HG02884 (cell line): ENCODE results near the gene SLC33A1.
A peak's percentile ranks its signal among the peaks of the same experiment; 100 is the strongest.
"Not testable (repeated sequence)": the region's sequence is repeated elsewhere in the genome, so short reads cannot be mapped to it uniquely, and the experiment has no call there.

ENCODE experiments used
- ATAC-seq: cut with Tn5 transposase; IDR thresholded peaks from one replicate; pipeline ENCODE4 v1.9.1; 2021; ENCODE audit warnings: mild to moderate bottlenecking, moderate library complexity; ENCODE audit not compliant: unreplicated experiment

The SLC33A1 gene

GRCh38 chr3:155862290-155862982, 8.2 kb upstream of the SLC33A1 start:
- ATAC-seq = not testable (repeated sequence)

- ATAC-seq = no peak
Measured at GRCh38 chr3:155861476-155862183, 7.4 kb upstream of the SLC33A1 start.

GRCh38 chr3:155860424-155860823, 6.2 kb upstream of the SLC33A1 start:
- ATAC-seq = not testable (repeated sequence)

- ATAC-seq = peak; percentile 53
Measured at GRCh38 chr3:155859859-155860258, 5.6 kb upstream of the SLC33A1 start.

- ATAC-seq = peak; percentile 3
Measured at GRCh38 chr3:155853214-155854140, 750 bp downstream of the SLC33A1 start.

GRCh38 chr3:155852341-155852740, 1.9 kb downstream of the SLC33A1 start:
- no peak for ATAC-seq

GRCh38 chr3:155849404-155849803, 4.8 kb downstream of the SLC33A1 start:
- not testable (repeated sequence) for ATAC-seq

GRCh38 chr3:155847993-155848392, 6.2 kb downstream of the SLC33A1 start:
- ATAC-seq = no peak

GRCh38 chr3:155846119-155846518, 8.1 kb downstream of the SLC33A1 start:
- ATAC-seq = no peak

GRCh38 chr3:155843569-155843968, 10.7 kb downstream of the SLC33A1 start:
- ATAC-seq = no peak

GRCh38 chr3:155835341-155836071, 18.7 kb downstream of the SLC33A1 start:
- no peak for ATAC-seq

GRCh38 chr3:155828490-155829098, 25.6 kb downstream of the SLC33A1 start:
- ATAC-seq = not testable (repeated sequence)

- ATAC-seq = no peak
Measured at GRCh38 chr3:155815030-155815545, 39.1 kb downstream of the SLC33A1 start.

- not testable (repeated sequence) for ATAC-seq
Measured at GRCh38 chr3:155813224-155813623, 41.0 kb downstream of the SLC33A1 start.

- no peak for ATAC-seq
Measured at GRCh38 chr3:155809181-155809580, 45.0 kb downstream of the SLC33A1 start.

GRCh38 chr3:155807823-155808222, 46.4 kb downstream of the SLC33A1 start:
- no peak for ATAC-seq

GRCh38 chr3:155805802-155806618, 48.2 kb downstream of the SLC33A1 start, which contains the start of gene C3orf33:
TSS of gene C3orf33 (minus strand) at chr3:155806278. CDS start at chr3:155806252, 26 bp downstream.
- ATAC-seq = peak; percentile 97

- ATAC-seq = peak; percentile 2
Measured at GRCh38 chr3:155805204-155805801, 48.9 kb downstream of the SLC33A1 start.

- ATAC-seq = no peak
Measured at GRCh38 chr3:155804323-155804722, 49.9 kb downstream of the SLC33A1 start.
